ENCODE measurements around the gene IRAK3. TPM values are rescaled to one million over a fixed set of nuclear protein-coding genes. Genes with fewer than 3 reads are reported as not detected.
"Not testable (repeated sequence)": the region's sequence is repeated elsewhere in the genome, so short reads cannot be mapped to it uniquely, and the experiment has no call there.

Gene IRAK3
- total RNA-seq, 1 donor from 2014 or later = 3.2 TPM

GRCh38 chr12:66287275-66287674, 98.3 kb downstream of the IRAK3 start:
- Mint-ChIP-seq H3K4me1 (ENCODE audit: low read depth) (peaks cover 66% of the 10 kb centered on the region), H3K36me3 (ENCODE audit: low read depth) (peaks cover 6% of the 10 kb centered on the region), H3K27me3 (ENCODE audit: insufficient read depth) (no peaks in the 10 kb centered on the region), H3K4me3 (no peak overlapping the region), H3K27ac (peak overlapping the region; percentile 40), H3K9me3 (peaks cover under 1% of the 10 kb centered on the region)
- intact Hi-C loops (cut with micrococcal nuclease) = no loop called here
- DNase-seq (ENCODE audit: low spot score) = no peak

GRCh38 chr12:66288121-66288520, 99.1 kb downstream of the IRAK3 start:
- Mint-ChIP-seq H3K9me3 (peaks cover 2% of the 10 kb centered on the region), H3K27ac (peak overlapping the region; percentile 72), H3K36me3 (ENCODE audit: low read depth) (peaks cover 4% of the 10 kb centered on the region), H3K4me1 (ENCODE audit: low read depth) (peaks cover 66% of the 10 kb centered on the region), H3K27me3 (ENCODE audit: insufficient read depth) (no peaks in the 10 kb centered on the region), H3K4me3 (peak overlapping the region; percentile 11)
- DNase-seq (ENCODE audit: low spot score) = peak; percentile 65
- intact Hi-C loops (cut with micrococcal nuclease) = loop anchor here (1.0 kb wide), 3 partner anchors 9 to 119 kb away; partner anchors contain the start of gene TMBIM4

GRCh38 chr12:66289485-66289884, 100.5 kb downstream of the IRAK3 start:
- Mint-ChIP-seq H3K4me1 (ENCODE audit: low read depth) (peaks cover 58% of the 10 kb centered on the region), H3K27me3 (ENCODE audit: insufficient read depth) (no peaks in the 10 kb centered on the region), H3K9me3 (peaks cover 7% of the 10 kb centered on the region), H3K36me3 (ENCODE audit: low read depth) (peaks cover 5% of the 10 kb centered on the region), H3K27ac (no peak overlapping the region), H3K4me3 (no peak overlapping the region)
- no peak for DNase-seq (ENCODE audit: low spot score)
- intact Hi-C loops (cut with micrococcal nuclease) = no loop called here

DNA sequence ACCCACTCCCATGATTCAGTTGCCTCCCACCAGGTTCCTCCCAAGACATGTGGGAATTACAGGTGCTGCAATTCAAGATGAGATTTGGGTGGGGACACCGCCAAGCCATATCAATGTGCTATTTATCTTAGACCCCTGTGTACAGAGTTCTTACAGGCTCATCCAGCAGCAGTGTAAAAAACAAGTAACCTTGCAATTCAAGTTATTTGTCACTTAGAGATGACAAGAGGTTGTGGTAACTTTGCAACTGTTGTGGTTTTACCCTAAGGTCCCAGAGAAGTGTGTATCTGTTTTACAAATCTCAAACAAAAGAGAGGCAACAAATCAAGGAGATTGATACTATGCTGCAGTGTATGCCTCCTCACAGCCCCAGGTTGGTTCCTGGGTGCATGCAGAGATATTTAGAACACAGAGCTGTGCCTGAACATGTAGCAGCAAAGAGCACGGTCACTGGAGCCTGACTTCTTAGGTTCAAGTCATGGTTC, 101.7 kb downstream of the IRAK3 start:
- intact Hi-C loops (cut with micrococcal nuclease) = loop anchor here (1.0 kb wide), 1 partner anchor 12 kb away; the partner anchor contains the start of gene HELB
- Mint-ChIP-seq H3K27me3 (ENCODE audit: insufficient read depth) (no peaks in the 10 kb centered on the region), H3K36me3 (ENCODE audit: low read depth) (peaks cover 4% of the 10 kb centered on the region), H3K27ac (peak overlapping the region; percentile 86), H3K4me1 (ENCODE audit: low read depth) (peaks cover 61% of the 10 kb centered on the region), H3K9me3 (peaks cover 7% of the 10 kb centered on the region), H3K4me3 (peak overlapping the region; percentile 45)
- DNase-seq (ENCODE audit: low spot score) = peak; percentile 37

GRCh38 chr12:66296176-66296683, 107.2 kb downstream of the IRAK3 start:
- peaks cover 2% of the 10 kb centered on the region for H3K36me3 Mint-ChIP-seq (ENCODE audit: low read depth)
- H3K4me1 Mint-ChIP-seq (ENCODE audit: low read depth) = peaks cover 35% of the 10 kb centered on the region
- peaks cover 3% of the 10 kb centered on the region for H3K27me3 Mint-ChIP-seq (ENCODE audit: insufficient read depth)
- DNase-seq (ENCODE audit: low spot score) = no peak
- H3K27ac Mint-ChIP-seq = no peak overlapping the region
- intact Hi-C loops (cut with micrococcal nuclease) = no loop called here
- H3K4me3 Mint-ChIP-seq = no peak overlapping the region
- peaks cover 7% of the 10 kb centered on the region for H3K9me3 Mint-ChIP-seq

- peaks cover 36% of the 10 kb centered on the region for H3K4me1 Mint-ChIP-seq (ENCODE audit: low read depth)
- H3K27me3 Mint-ChIP-seq (ENCODE audit: insufficient read depth) = peaks cover 3% of the 10 kb centered on the region
- H3K36me3 Mint-ChIP-seq (ENCODE audit: low read depth) = peaks cover 2% of the 10 kb centered on the region
- intact Hi-C loops (cut with micrococcal nuclease) = no loop called here
- H3K4me3 Mint-ChIP-seq = no peak overlapping the region
- H3K27ac Mint-ChIP-seq = no peak overlapping the region
- H3K9me3 Mint-ChIP-seq = peaks cover 7% of the 10 kb centered on the region
- DNase-seq (ENCODE audit: low spot score) = no peak
These were observed 108.1 kb downstream of the IRAK3 start for GRCh38 chr12:66297080-66297479.

DNA sequence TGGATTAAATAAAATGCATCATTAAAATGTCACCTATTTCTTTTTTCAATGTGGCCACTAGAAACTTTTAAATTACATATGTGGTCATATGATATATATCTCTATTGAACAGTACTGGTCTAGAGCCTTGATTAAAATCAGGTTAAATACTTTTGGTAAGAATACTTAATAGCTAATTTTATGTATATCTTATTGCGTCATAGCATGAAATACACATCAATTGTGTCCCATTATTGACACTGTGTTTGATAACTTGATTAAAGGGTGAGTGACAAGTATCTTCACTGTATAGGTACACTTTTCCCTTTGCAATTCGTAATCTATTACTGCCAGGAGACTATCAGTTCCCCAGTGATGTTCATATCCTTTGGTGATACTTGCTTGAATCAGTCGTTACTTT, 108.9 kb downstream of the IRAK3 start:
- H3K27me3 Mint-ChIP-seq (ENCODE audit: insufficient read depth) = peaks cover 3% of the 10 kb centered on the region
- H3K27ac Mint-ChIP-seq = no peak overlapping the region
- peaks cover 6% of the 10 kb centered on the region for H3K9me3 Mint-ChIP-seq
- DNase-seq (ENCODE audit: low spot score) = no peak
- peaks cover 4% of the 10 kb centered on the region for H3K36me3 Mint-ChIP-seq (ENCODE audit: low read depth)
- intact Hi-C loops (cut with micrococcal nuclease) = no loop called here
- peaks cover 42% of the 10 kb centered on the region for H3K4me1 Mint-ChIP-seq (ENCODE audit: low read depth)
- no peak overlapping the region for H3K4me3 Mint-ChIP-seq

DNA sequence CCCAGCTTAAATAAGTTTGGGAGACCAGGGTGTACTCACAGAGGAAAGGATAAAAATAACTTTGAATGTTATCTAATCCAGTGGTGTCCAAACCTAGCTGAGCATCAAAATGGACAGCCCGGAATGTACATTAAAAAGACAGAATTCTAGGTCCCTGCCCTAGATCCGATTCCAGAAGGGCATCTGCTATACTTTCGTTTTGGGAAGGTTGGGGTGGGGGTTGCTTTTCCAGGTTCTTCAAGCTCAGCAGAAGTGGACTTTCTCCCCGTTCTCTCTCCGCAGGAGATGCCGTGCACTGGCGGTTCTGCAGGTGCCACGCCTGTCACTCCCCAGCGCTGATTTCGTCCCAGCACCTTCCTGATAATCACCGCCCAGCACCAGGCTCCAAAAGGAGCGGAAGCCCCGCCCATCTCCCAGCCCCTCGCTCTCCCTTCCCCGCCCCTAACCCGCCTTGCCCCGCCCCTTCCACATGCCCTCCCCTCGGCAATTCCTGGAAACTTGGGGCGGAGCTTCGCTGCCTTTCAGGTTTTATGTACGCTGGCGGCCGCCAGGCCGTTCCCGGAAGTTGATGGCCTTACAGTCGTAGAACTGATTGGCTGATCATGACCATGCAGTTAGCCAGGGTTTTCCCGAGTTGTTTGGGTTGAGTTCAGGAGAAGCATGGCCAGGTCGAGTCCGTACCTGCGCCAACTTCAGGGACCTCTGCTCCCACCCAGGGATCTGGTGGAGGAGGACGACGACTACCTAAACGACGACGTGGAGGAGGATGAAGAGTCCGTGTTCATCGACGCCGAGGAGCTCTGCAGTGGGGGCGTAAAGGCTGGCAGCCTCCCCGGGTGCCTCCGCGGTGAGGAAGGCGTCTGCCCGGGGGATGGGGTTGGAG, 113.2 kb downstream of the IRAK3 start, which contains the start of gene HELB:
Gene HELB (plus strand): TSS at position 550 of the 883 bp plus-strand sequence. CDS start 111 bp downstream, at position 661.
- Mint-ChIP-seq H3K36me3 (ENCODE audit: low read depth) (peaks cover 27% of the 10 kb centered on the region), H3K9me3 (no peaks in the 10 kb centered on the region), H3K4me3 (peak within 1 kb of the TSS; percentile 100), H3K27ac (peak within 1 kb of the TSS; percentile 99), H3K27me3 (ENCODE audit: insufficient read depth) (peaks cover 3% of the 10 kb centered on the region), H3K4me1 (ENCODE audit: low read depth) (peaks cover 61% of the 10 kb centered on the region)
- intact Hi-C loops (cut with micrococcal nuclease) = loop anchor here (1.0 to 10.0 kb wide), 12 partner anchors 11 to 1897 kb away; partner anchors contain the start of genes CAND1, GNS, LEMD3 and LLPH
- DNase-seq (ENCODE audit: low spot score) = peak; percentile 94

- intact Hi-C loops (cut with micrococcal nuclease) = loop anchor here (1.0 to 10.0 kb wide), 12 partner anchors 11 to 1897 kb away; partner anchors contain the start of genes CAND1, GNS, LEMD3 and LLPH
- Mint-ChIP-seq H3K27me3 (ENCODE audit: insufficient read depth) (peaks cover 3% of the 10 kb centered on the region), H3K4me1 (ENCODE audit: low read depth) (peaks cover 61% of the 10 kb centered on the region), H3K9me3 (no peaks in the 10 kb centered on the region), H3K4me3 (peak overlapping the region; percentile 100), H3K27ac (peak overlapping the region; percentile 99), H3K36me3 (ENCODE audit: low read depth) (peaks cover 30% of the 10 kb centered on the region)
- DNase-seq (ENCODE audit: low spot score) = no peak
These were observed 113.8 kb downstream of the IRAK3 start for GRCh38 chr12:66302827-66303169.

GRCh38 chr12:66303316-66303804, 114.3 kb downstream of the IRAK3 start:
- Mint-ChIP-seq H3K4me1 (ENCODE audit: low read depth) (peaks cover 65% of the 10 kb centered on the region), H3K27ac (peak overlapping the region; percentile 99), H3K4me3 (peak overlapping the region; percentile 100), H3K36me3 (ENCODE audit: low read depth) (peaks cover 34% of the 10 kb centered on the region)
- not testable (repeated sequence) for H3K27me3 Mint-ChIP-seq (ENCODE audit: insufficient read depth); H3K9me3 Mint-ChIP-seq
- peak; percentile 27 for DNase-seq (ENCODE audit: low spot score)
- intact Hi-C loops (cut with micrococcal nuclease) = loop anchor here (2.0 to 10.0 kb wide), 6 partner anchors 107 to 1691 kb away; partner anchors contain the start of genes CAND1, GNS, LEMD3 and RASSF3

Measured in activated T-helper 1 cell treated with anti-CD3 and anti-CD28 coated beads, Interleukin-12 subunit alpha, Interleukin-12 subunit beta, Interleukin-2, Interleukin-4 antibody, amounts not matched to agents 30 ng/mL and 10 ng/mL and 1 ng/mL, durations not matched to agents 14 hours and 24 hours and 36 hours (primary cell).